ENCODE data around the gene TRMT112. TPM values are rescaled to one million over a fixed set of nuclear protein-coding genes. Genes with fewer than 3 reads are reported as not detected.

Gene TRMT112
- 100 to 1,000 TPM; 201 to 211 TPM for polyA plus RNA-seq

DNA sequence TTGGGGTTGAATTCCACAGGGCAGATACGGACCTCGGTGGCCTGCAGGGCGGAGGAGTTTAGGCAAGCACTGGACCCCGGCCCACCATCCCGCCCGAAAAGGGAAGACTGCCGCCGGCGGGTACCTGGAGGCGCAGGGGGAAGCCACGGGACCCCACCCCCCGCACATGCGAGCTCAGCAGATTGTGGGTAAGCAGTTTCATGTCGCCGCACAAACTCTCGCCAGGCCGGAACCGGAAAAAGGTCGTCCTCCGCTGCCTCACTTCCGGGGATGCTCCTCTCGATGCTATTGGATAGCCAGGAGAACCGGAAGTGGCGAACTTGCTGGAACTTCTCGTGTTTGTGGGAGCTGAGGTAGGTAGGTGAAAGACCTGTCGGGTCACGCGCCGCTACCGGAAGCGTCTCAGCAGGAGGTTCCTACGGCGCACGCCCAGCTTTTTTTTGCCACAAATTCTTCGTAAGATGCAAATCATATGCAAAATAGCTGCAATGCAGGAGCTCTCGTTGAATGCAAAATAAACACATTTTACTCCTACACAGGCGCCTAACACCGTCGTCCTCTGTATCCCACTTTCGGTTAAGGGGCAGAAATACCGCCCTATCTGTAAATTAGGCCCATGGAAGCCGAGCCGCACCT lies at the start of gene TRMT112:
Gene TRMT112 (minus strand): TSS at position 235 of the 636 bp plus-strand sequence. CDS start 33 bp downstream, at position 202.
- H3K36me3 ChIP-seq (ENCODE audit: control insufficient read depth in 2 of 2, insufficient read depth in 2 of 2, low read length in 1 of 2), result peaks cover 0 to 25% of the 10 kb centered on the region in 2 donors
- H3K27ac ChIP-seq (ENCODE audit: low read depth in 2 of 2, low read length in 1 of 2), result peak within 1 kb of the TSS; percentile 84 to 99

DNA sequence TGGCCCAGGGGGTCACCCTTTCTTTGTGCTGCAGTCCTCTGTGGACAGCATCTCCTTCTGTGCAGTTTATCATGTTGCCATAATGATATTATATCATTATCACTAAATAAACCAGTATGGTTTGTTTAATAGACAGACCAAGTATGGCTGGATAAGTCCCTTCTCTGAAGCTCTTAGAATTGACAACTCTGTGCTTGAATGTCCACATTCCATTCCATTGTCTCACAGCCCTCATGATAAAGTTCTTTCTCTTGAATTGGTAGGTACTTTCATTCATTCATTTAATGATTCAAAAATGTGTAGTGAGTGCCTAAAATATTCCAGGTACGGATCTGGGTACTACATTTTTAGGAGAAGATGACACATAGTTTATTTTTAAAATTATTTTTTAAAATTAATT lies 49.4 kb upstream of the TRMT112 start:
- Histone ChIP-seq H3K9me3 (ENCODE audit: control insufficient read depth in 2 of 2, insufficient read depth in 1 of 2, low read depth in 1 of 2, low read length in 1 of 2) (no peaks in the 10 kb centered on the region), H3K27ac (ENCODE audit: low read depth in 2 of 2, low read length in 1 of 2) (no peak overlapping the region), H3K4me1 (ENCODE audit: control insufficient read depth in 2 of 2, insufficient read depth in 2 of 2, low read length in 1 of 2) (peaks cover 0 to 2% of the 10 kb centered on the region in 2 donors), H3K4me3 (ENCODE audit: low read depth in 1 of 2, low read length in 2 of 2) (no peak overlapping the region), H3K36me3 (ENCODE audit: control insufficient read depth in 2 of 2, insufficient read depth in 2 of 2, low read length in 1 of 2) (peaks cover 7 to 42% of the 10 kb centered on the region in 2 donors), H3K27me3 (ENCODE audit: control insufficient read depth in 1 of 2, insufficient read depth in 2 of 2, low read length in 2 of 2) (no peaks in the 10 kb centered on the region)
- WGBS, 2 donors, result 71 to 91% methylated on average over 1 of the region's 1 CpG

More for the DNA sequence above, at the start of gene TRMT112:
- Histone ChIP-seq H3K4me1 (ENCODE audit: control insufficient read depth in 2 of 2, insufficient read depth in 2 of 2, low read length in 1 of 2) (peaks cover 0 to 20% of the 10 kb centered on the region in 2 donors), H3K9me3 (ENCODE audit: control insufficient read depth in 2 of 2, insufficient read depth in 1 of 2, low read depth in 1 of 2, low read length in 1 of 2) (no peaks in the 10 kb centered on the region), H3K4me3 (ENCODE audit: low read depth in 1 of 2, low read length in 2 of 2) (peak within 1 kb of the TSS; percentile 62 to 76), H3K27me3 (ENCODE audit: control insufficient read depth in 1 of 2, insufficient read depth in 2 of 2, low read length in 2 of 2) (no peaks in the 10 kb centered on the region)
- WGBS, 2 donors, result 0 to 1% methylated on average over 43 of the region's 43 CpGs

GRCh38 chr11:64364911-64365310 lies 47.6 kb upstream of the TRMT112 start:
- WGBS, 2 donors, result 84 to 89% methylated on average over 4 of the region's 4 CpGs
- Histone ChIP-seq H3K27ac (ENCODE audit: low read depth in 2 of 2, low read length in 1 of 2) (no peak overlapping the region), H3K4me3 (ENCODE audit: low read depth in 1 of 2, low read length in 2 of 2) (no peak overlapping the region), H3K9me3 (ENCODE audit: control insufficient read depth in 2 of 2, insufficient read depth in 1 of 2, low read depth in 1 of 2, low read length in 1 of 2) (no peaks in the 10 kb centered on the region), H3K4me1 (ENCODE audit: control insufficient read depth in 2 of 2, insufficient read depth in 2 of 2, low read length in 1 of 2) (peaks cover 4% of the 10 kb centered on the region in 2 donors), H3K27me3 (ENCODE audit: control insufficient read depth in 1 of 2, insufficient read depth in 2 of 2, low read length in 2 of 2) (no peaks in the 10 kb centered on the region), H3K36me3 (ENCODE audit: control insufficient read depth in 2 of 2, insufficient read depth in 2 of 2, low read length in 1 of 2) (peaks cover 17 to 47% of the 10 kb centered on the region in 2 donors)

DNA sequence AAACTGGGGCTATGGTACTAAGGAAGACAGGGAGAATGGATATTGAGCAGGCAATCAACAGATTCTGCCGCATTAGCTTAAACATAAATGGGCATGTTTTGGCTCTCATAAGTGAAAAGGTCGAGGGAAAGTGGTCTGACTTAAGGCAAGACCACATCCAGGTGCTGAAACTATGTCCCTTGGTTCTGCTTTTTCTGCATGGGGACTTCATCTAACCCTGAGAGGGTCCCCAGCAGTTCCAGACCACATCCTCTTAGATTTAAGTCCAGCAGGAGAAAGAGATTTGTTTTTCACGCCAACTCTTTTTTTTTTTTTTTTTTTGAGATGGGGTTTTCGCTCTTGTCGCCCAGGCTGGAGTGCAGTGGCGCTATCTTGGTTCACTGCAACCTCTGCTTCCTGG lies 47.1 kb upstream of the TRMT112 start:
- H3K4me3 ChIP-seq (ENCODE audit: low read depth in 1 of 2, low read length in 2 of 2), result no peak overlapping the region
- H3K36me3 ChIP-seq (ENCODE audit: control insufficient read depth in 2 of 2, insufficient read depth in 2 of 2, low read length in 1 of 2), result peaks cover 17 to 42% of the 10 kb centered on the region in 2 donors
- H3K27me3 ChIP-seq (ENCODE audit: control insufficient read depth in 1 of 2, insufficient read depth in 2 of 2, low read length in 2 of 2), result no peaks in the 10 kb centered on the region
- no peak overlapping the region for H3K27ac ChIP-seq (ENCODE audit: low read depth in 2 of 2, low read length in 1 of 2)
- 90 to 91% methylated on average over 6 of the region's 6 CpGs for WGBS, 2 donors
- no peaks in the 10 kb centered on the region for H3K9me3 ChIP-seq (ENCODE audit: control insufficient read depth in 2 of 2, insufficient read depth in 1 of 2, low read depth in 1 of 2, low read length in 1 of 2)
- H3K4me1 ChIP-seq (ENCODE audit: control insufficient read depth in 2 of 2, insufficient read depth in 2 of 2, low read length in 1 of 2), result peaks cover 8 to 9% of the 10 kb centered on the region in 2 donors

DNA sequence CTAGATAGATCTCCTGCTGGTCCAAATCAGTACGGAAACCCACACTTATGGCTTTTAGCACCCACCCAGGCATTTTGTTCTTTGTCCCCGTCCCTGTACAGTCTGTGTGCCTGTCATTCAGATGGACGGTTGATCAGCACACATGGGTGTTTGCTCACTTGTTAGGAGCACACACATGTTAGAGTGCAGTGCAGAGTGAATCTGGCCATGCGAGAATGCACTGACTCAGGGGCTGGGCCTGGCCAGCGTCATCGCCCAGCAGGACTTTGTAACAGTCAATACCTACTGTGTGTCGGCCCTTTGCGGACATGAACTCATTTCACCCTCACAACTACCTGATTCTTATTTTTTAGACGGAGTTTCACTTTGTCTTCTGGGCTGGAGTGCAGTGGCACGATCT lies 45.0 kb upstream of the TRMT112 start:
- Histone ChIP-seq H3K4me1 (ENCODE audit: control insufficient read depth in 2 of 2, insufficient read depth in 2 of 2, low read length in 1 of 2) (peaks cover 18% of the 10 kb centered on the region in 2 donors), H3K36me3 (ENCODE audit: control insufficient read depth in 2 of 2, insufficient read depth in 2 of 2, low read length in 1 of 2) (peaks cover 17 to 31% of the 10 kb centered on the region in 2 donors), H3K27me3 (ENCODE audit: control insufficient read depth in 1 of 2, insufficient read depth in 2 of 2, low read length in 2 of 2) (no peaks in the 10 kb centered on the region), H3K27ac (ENCODE audit: low read depth in 2 of 2, low read length in 1 of 2) (no peak overlapping the region), H3K4me3 (ENCODE audit: low read depth in 1 of 2, low read length in 2 of 2) (no peak overlapping the region), H3K9me3 (ENCODE audit: control insufficient read depth in 2 of 2, insufficient read depth in 1 of 2, low read depth in 1 of 2, low read length in 1 of 2) (no peaks in the 10 kb centered on the region)
- WGBS, 2 donors, result 94% methylated on average over 10 of the region's 10 CpGs

DNA sequence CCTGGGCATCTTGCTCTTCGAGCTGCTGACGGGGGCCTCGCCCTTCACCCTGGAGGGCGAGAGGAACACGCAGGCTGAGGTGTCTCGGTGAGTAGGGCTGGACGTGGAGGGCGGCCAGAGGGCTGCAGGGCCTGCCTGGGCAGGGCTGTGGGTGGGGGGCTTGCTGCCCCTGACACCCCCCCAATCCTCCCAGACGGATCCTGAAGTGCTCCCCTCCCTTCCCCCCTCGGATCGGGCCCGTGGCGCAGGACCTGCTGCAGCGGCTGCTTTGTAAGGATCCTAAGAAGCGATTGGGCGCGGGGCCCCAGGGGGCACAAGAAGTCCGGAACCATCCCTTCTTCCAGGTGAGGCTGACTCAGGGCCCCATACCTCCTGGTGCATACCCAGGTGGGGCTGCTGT lies 44.3 kb upstream of the TRMT112 start:
- no peak overlapping the region for H3K4me3 ChIP-seq (ENCODE audit: low read depth in 1 of 2, low read length in 2 of 2)
- peaks cover 18% of the 10 kb centered on the region in 2 donors for H3K4me1 ChIP-seq (ENCODE audit: control insufficient read depth in 2 of 2, insufficient read depth in 2 of 2, low read length in 1 of 2)
- no peaks in the 10 kb centered on the region for H3K9me3 ChIP-seq (ENCODE audit: control insufficient read depth in 2 of 2, insufficient read depth in 1 of 2, low read depth in 1 of 2, low read length in 1 of 2)
- no peak overlapping the region for H3K27ac ChIP-seq (ENCODE audit: low read depth in 2 of 2, low read length in 1 of 2)
- WGBS, 2 donors, result 85 to 93% methylated on average over 12 to 18 of the region's 18 CpGs
- H3K27me3 ChIP-seq (ENCODE audit: control insufficient read depth in 1 of 2, insufficient read depth in 2 of 2, low read length in 2 of 2), result no peaks in the 10 kb centered on the region
- H3K36me3 ChIP-seq (ENCODE audit: control insufficient read depth in 2 of 2, insufficient read depth in 2 of 2, low read length in 1 of 2), result peaks cover 17 to 31% of the 10 kb centered on the region in 2 donors

DNA sequence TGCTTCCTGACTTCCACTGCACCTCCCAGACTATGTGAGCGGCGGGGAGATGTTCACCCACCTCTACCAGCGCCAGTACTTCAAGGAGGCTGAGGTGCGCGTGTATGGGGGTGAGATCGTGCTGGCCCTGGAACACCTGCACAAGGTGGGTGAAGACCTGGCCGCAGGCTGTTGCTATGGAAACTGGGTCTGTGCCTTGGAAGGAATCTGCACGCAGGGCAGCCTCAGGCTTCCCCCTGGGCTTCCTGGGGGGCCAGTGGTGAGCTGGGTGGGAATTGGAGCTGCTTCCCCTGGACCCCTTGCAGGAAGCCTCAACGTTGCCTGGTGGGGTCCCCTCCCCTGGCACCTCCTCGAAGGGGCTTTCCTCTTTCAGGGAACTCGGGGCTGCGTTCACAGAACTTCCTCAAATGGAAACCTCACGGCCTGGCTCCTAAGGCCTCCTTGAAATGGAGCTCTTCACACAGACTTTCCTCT lies 43.1 kb upstream of the TRMT112 start:
- peak overlapping the region; percentile 65 to 94 for H3K4me3 ChIP-seq (ENCODE audit: low read depth in 1 of 2, low read length in 2 of 2)
- H3K27me3 ChIP-seq (ENCODE audit: control insufficient read depth in 1 of 2, insufficient read depth in 2 of 2, low read length in 2 of 2), result no peaks in the 10 kb centered on the region
- 72 to 74% methylated on average over 13 of the region's 13 CpGs for WGBS, 2 donors
- peaks cover 18% of the 10 kb centered on the region in 2 donors for H3K4me1 ChIP-seq (ENCODE audit: control insufficient read depth in 2 of 2, insufficient read depth in 2 of 2, low read length in 1 of 2)
- H3K36me3 ChIP-seq (ENCODE audit: control insufficient read depth in 2 of 2, insufficient read depth in 2 of 2, low read length in 1 of 2), result peaks cover 17 to 27% of the 10 kb centered on the region in 2 donors
- no peaks in the 10 kb centered on the region for H3K9me3 ChIP-seq (ENCODE audit: control insufficient read depth in 2 of 2, insufficient read depth in 1 of 2, low read depth in 1 of 2, low read length in 1 of 2)
- H3K27ac ChIP-seq (ENCODE audit: low read depth in 2 of 2, low read length in 1 of 2), result no peak overlapping the region

- peak overlapping the region; percentile 89 to 90 for H3K27ac ChIP-seq (ENCODE audit: low read depth in 2 of 2, low read length in 1 of 2)
- peak overlapping the region; percentile 65 to 94 for H3K4me3 ChIP-seq (ENCODE audit: low read depth in 1 of 2, low read length in 2 of 2)
- 38 to 39% methylated on average over 38 of the region's 38 CpGs for WGBS, 2 donors
- no peaks in the 10 kb centered on the region for H3K27me3 ChIP-seq (ENCODE audit: control insufficient read depth in 1 of 2, insufficient read depth in 2 of 2, low read length in 2 of 2)
- no peaks in the 10 kb centered on the region for H3K9me3 ChIP-seq (ENCODE audit: control insufficient read depth in 2 of 2, insufficient read depth in 1 of 2, low read depth in 1 of 2, low read length in 1 of 2)
- peaks cover 18% of the 10 kb centered on the region in 2 donors for H3K4me1 ChIP-seq (ENCODE audit: control insufficient read depth in 2 of 2, insufficient read depth in 2 of 2, low read length in 1 of 2)
- H3K36me3 ChIP-seq (ENCODE audit: control insufficient read depth in 2 of 2, insufficient read depth in 2 of 2, low read length in 1 of 2), result peaks cover 11 to 27% of the 10 kb centered on the region in 2 donors
Measured at GRCh38 chr11:64359712-64360445, 42.5 kb upstream of the TRMT112 start.

DNA sequence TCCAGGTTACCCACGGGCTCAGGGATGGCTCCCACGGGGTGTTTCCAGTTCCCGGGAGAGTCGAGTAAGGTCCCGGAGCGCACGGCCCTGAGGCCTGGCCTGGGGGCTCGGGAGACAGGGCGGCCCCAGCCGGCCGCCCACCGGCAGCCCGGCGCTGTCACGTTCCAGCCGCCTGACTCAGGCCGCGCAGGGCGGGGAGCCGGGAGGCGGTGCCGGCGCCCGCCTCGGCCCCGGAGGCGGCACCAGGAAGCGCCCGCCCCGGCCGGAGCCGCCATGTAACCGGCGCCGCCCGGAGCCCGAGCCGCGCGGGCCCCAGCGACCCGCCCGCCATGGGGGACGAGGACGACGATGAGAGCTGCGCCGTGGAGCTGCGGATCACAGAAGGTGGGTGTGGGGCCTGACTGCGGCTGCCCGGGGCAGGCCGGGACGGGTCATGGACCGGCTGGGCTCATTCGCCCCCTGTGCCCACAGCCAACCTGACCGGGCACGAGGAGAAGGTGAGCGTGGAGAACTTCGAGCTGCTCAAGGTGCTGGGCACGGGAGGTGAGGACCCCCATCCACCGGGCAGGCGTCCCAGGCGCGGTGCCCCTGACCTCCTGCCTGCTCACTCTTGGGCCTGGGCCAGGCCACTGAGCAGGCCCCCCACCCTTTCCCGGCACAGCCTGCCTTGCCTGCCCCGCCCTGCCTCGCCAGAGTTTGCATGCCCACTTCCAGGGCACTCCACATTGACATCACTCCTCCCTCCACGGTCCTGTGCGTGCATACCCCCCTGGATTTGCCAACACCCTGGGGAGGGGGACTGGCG lies 41.8 kb upstream of the TRMT112 start, which contains the start of gene RPS6KA4:
Gene RPS6KA4 (plus strand): TSS at position 256 of the 805 bp plus-strand sequence. CDS start 74 bp downstream, at position 330.
- H3K4me3 ChIP-seq (ENCODE audit: low read depth in 1 of 2, low read length in 2 of 2), result peak within 1 kb of the TSS; percentile 65 to 94
- 1% methylated on average over 49 to 70 of the region's 70 CpGs for WGBS, 2 donors

More for the DNA sequence above, 41.8 kb upstream of the TRMT112 start, which contains the start of gene RPS6KA4:
- peaks cover 11 to 27% of the 10 kb centered on the region in 2 donors for H3K36me3 ChIP-seq (ENCODE audit: control insufficient read depth in 2 of 2, insufficient read depth in 2 of 2, low read length in 1 of 2)
- H3K4me1 ChIP-seq (ENCODE audit: control insufficient read depth in 2 of 2, insufficient read depth in 2 of 2, low read length in 1 of 2), result peaks cover 18% of the 10 kb centered on the region in 2 donors
- no peaks in the 10 kb centered on the region for H3K27me3 ChIP-seq (ENCODE audit: control insufficient read depth in 1 of 2, insufficient read depth in 2 of 2, low read length in 2 of 2)
- H3K27ac ChIP-seq (ENCODE audit: low read depth in 2 of 2, low read length in 1 of 2), result peak within 1 kb of the TSS; percentile 89 to 90
- no peaks in the 10 kb centered on the region for H3K9me3 ChIP-seq (ENCODE audit: control insufficient read depth in 2 of 2, insufficient read depth in 1 of 2, low read depth in 1 of 2, low read length in 1 of 2)
